ENCODE results near the gene SMAD7.
A peak's percentile ranks its signal among the peaks of the same experiment; 100 is the strongest.
"Not testable (repeated sequence)": the region's sequence is repeated elsewhere in the genome, so short reads cannot be mapped to it uniquely, and the experiment has no call there.

SMAD7 gene

GRCh38 chr18:48875314-48875941, 75.3 kb downstream of the SMAD7 start:
- no peak for DNase-seq

- no peak for DNase-seq
These were observed 76.0 kb downstream of the SMAD7 start for GRCh38 chr18:48874701-48875162.

GRCh38 chr18:48874233-48874632, 76.5 kb downstream of the SMAD7 start:
- no peak for DNase-seq

- DNase-seq = peak; percentile 97
These were observed 78.3 kb downstream of the SMAD7 start for GRCh38 chr18:48872234-48873145.

GRCh38 chr18:48871391-48872166, 79.2 kb downstream of the SMAD7 start:
- DNase-seq = peak; percentile 81

- DNase-seq = not testable (repeated sequence)
These were observed 79.8 kb downstream of the SMAD7 start for GRCh38 chr18:48870926-48871325.
